AG08396 (cell line): ENCODE data around the gene ISM1.

Source experiments
- DNase-seq: peaks from one replicate; pipeline ENCODE4 v3.0.0; 2012; ENCODE audit warnings: low spot score, mixed read lengths

The ISM1 gene

GRCh38 chr20:13348311-13349234 lies 127.5 kb downstream of the ISM1 start:
- DNase-seq, result peak; percentile 22

- DNase-seq, result peak; percentile 27
Observed at GRCh38 chr20:13349235-13349604, 128.1 kb downstream of the ISM1 start.
